GM10248 (cell line): ENCODE results near the gene ZRANB1.

Experiments
- CTCF ChIA-PET: fragments of 300-600 bp; sonication (Branson Sonifier 250); formaldehyde crosslinking; extraction: SDS; loops from one replicate; lab custom pipeline; 2021; ENCODE audit warnings: antibody characterized with exemption; lab: Yijun Ruan, JAX
- POLR2A ChIA-PET: fragments of 350-650 bp; sonication (Branson Sonifier 250); formaldehyde crosslinking; extraction: SDS; loops from one replicate; lab custom pipeline; 2020; ENCODE audit warnings: antibody characterized with exemption; lab: Yijun Ruan, JAX
- DNase-seq: peaks from one replicate; pipeline ENCODE4 v3.0.0; 2012; ENCODE audit errors: extremely low spot score
- TF ChIP-seq, protein P1 (sequence below): IDR thresholded peaks from 2 replicates; pipeline ENCODE4 v1.5.1; 2012; ENCODE audit warnings: mild to moderate bottlenecking, low read depth; ENCODE audit errors: extremely low read depth, missing control alignments, control extremely low read depth

Gene ZRANB1

DNA sequence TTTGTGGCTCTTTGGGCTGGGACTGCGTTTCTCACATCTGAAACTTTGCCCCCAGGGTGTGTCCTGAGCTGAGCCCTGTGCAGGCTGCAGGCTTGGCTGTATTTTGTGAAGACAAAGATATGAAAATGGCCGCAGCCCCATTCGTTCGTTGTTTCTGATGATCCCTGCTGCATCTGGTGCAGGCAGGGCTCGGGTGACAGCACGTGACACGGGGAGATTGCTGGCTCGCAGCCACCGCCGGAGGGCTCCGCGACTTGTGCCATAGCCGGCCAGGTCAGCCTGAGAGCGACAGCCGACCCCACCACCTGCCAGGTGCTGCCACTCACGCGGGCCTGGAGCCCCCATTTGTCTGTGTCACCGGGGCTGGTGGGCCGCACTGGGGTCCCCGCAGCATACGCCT lies 81.3 kb downstream of the ZRANB1 start:
- CTCF ChIA-PET = interaction anchor here (1.3 kb wide), 1 partner anchor 25 kb away, joined by 3 read pairs; no protein-coding TSS in a partner anchor
- DNase-seq = no peak
- POLR2A ChIA-PET = no interaction called here
- TF ChIP-seq, protein P1, sequence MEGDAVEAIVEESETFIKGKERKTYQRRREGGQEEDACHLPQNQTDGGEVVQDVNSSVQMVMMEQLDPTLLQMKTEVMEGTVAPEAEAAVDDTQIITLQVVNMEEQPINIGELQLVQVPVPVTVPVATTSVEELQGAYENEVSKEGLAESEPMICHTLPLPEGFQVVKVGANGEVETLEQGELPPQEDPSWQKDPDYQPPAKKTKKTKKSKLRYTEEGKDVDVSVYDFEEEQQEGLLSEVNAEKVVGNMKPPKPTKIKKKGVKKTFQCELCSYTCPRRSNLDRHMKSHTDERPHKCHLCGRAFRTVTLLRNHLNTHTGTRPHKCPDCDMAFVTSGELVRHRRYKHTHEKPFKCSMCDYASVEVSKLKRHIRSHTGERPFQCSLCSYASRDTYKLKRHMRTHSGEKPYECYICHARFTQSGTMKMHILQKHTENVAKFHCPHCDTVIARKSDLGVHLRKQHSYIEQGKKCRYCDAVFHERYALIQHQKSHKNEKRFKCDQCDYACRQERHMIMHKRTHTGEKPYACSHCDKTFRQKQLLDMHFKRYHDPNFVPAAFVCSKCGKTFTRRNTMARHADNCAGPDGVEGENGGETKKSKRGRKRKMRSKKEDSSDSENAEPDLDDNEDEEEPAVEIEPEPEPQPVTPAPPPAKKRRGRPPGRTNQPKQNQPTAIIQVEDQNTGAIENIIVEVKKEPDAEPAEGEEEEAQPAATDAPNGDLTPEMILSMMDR = no peak

DNA sequence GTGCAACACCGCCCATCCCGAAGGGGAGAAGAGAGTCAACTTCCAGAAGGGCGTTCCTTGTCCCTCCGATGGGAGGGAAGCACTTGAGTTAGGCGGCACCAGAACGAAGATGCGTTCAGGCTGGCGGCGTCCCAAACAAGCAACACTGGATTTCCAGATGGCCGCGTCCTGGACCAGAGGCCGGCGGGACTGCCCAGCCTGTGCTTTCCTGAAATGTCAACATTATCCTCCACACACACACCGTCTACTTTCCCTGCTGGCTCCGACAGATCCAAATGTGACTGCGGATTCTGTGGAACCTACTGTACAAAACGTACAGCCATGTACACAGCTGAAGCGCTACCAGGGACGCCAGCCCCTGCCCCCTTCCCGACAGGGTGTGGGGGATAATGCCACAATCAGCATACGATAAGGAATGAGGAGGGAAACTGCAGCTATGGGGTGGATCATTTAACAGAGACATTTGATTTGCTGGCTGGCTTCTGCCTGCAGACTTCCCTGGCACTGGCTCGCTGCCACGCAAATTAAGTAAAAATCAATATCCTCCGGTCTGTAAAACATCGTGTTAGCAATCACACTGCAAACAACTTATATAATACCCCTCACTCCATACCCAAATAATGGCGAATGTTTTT lies 82.1 kb downstream of the ZRANB1 start:
- ChIA-PET POLR2A (no interaction called here), CTCF (no interaction called here)
- no peak for DNase-seq
- TF ChIP-seq, protein P1 = no peak

DNA sequence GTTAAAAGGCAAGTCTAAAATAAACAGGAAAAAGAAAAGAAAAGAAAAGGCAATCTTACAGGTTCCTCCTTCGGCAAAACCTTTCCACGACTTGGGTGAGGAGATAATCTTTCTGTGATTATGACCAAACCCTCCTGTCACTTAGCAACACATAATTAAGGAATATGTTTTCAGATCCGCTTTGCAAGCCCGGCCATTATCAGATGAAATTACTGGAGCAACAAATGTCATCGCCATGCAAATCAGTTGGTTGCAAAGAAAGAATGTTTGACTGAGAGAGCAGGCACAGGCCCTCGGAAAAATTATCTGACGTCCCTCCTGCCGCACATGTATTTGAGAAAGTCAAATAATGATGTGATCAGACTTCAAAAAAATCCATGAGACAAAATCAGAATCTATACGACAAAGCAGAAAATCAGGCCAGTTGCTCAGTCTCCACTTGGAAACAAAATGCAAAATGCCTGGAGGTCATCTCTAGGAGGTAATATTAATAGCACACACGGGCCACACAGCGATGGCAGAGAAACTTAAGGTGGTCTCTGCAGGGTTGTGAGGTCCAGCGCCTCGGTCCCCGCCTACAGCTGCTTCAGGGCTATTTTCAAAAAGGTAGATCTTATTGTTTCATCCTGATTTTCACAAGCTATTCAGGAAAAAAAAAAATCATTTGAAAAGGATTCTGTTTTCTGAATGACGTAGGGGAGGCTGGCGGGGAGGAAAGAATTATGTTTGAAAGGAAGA lies 82.7 kb downstream of the ZRANB1 start:
- ChIA-PET CTCF (no interaction called here), POLR2A (no interaction called here)
- TF ChIP-seq, protein P1 = no peak
- DNase-seq = no peak

DNA sequence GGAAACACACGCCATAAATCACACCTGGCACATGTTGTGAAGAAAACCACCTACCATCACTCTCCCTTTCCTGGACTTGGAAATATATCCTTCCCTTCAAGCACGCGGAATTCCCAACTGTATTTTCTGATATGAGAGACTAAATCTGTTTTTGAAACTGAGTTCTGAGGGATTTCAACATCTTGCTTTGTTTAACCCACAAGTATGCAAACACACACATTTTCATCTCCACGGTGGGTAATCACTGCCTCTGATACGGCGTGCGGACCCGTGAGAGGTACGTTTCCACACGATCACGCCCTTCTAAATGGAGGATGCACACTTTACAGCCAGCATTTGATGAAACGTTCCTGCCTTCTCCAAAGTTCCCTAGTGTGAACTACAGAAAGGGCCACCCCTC lies 83.4 kb downstream of the ZRANB1 start:
- ChIA-PET POLR2A (no interaction called here), CTCF (no interaction called here)
- TF ChIP-seq, protein P1 = no peak
- no peak for DNase-seq

DNA sequence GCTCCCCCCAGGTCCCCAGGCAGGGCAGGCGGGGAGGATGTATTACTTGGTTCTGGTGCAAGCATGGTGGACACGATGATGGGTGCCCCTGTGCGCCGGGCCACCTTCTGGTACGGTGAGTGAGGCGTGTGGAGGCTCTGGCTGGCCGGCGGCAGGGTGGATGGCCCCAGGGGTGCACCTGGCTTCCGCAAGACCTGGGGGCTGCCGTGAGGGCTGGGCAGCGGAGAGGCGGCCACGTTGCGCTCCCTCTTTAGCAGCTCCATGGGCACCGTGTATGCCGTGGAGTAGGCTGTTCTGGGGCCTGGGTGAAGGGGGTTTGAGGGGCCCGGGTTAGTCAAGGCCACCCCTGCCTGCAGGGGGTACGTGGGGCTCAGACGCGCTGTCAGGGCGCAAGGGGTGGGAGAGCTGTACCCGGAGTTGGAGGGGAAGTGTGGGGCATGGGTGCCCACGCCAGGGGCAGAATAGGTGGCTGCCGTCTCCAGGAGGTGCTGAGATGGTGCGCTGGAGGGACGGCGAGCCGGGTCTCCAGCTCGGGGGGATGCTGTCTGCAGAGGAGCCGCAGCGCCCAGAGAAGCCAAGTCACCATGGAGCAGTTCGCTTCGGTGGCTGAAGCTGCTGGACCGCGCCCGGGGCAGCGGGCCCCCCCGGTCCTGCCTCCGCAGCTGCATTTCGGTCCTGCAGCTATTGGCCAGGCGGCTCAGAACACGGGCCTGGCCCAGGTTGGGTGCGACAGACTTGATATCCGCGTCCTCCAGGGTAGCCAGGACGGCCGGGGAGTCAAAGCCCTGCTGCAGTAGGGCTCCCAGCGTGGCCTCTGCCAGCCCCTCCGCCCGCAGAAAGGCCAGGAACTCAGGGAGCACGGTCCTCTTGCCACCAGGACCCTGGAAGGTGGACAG lies 84.4 kb downstream of the ZRANB1 start:
- ChIA-PET CTCF (no interaction called here), POLR2A (no interaction called here)
- TF ChIP-seq, protein P1 = no peak
- DNase-seq = no peak

DNA sequence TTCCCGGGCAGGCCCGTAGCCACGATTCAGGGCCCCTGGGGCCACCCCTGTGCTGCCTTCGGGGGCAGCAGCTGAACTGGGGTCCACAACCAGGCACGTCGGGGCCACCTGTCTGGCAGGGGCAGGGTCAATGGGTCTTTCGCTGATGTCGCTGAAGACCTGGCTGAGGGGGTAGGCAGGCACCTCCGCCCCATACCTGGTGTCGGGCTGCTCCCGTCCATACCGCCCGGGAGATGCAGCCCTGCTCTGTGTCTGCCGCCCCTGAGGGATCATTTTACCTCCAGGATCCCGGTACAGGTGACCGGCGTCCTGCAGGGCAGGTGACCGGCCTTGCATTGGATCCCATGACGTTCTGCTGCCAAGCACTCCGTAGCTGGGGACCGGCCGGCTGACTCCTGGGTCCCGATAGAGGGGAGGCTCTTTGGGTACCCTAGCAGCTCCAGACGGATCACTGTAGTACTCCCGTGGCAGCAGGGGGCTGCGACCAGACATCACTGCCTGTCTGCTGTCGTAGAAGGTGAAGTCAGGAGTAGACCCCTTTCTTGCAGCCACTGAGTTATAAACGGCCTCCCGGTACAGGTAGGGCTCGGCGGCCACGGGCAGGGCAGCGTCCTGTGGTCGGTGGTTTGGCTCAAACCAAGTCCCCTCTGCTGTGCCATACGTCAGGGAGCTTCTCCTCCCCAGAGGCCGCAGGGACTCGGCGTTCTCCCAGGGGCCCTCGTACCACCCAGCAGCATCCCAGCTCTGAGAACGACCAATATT lies 85.2 kb downstream of the ZRANB1 start:
- DNase-seq = no peak
- POLR2A ChIA-PET = no interaction called here
- CTCF ChIA-PET = interaction anchor here (1.4 kb wide), 2 partner anchors 8 to 27 kb away, joined by 3 to 4 read pairs; no protein-coding TSS in a partner anchor
- TF ChIP-seq, protein P1 = no peak
